Stimulated activated CD8-positive, alpha-beta memory T cell treated with anti-CD3 and anti-CD28 coated beads, Interleukin-7, amount 100 ng/mL, for 1 hour (primary cell): Measurements from ENCODE around the gene TNRC6B.
"Not testable (repeated sequence)": the region's sequence is repeated elsewhere in the genome, so short reads cannot be mapped to it uniquely, and the experiment has no call there.

Source experiments
- DNase-seq, 2 donors: peaks; one replicate each; pipeline ENCODE4 v3.0.0-alpha.2; 2020; ENCODE audit warnings: low read depth in 2 of 2

TNRC6B gene, protein sequence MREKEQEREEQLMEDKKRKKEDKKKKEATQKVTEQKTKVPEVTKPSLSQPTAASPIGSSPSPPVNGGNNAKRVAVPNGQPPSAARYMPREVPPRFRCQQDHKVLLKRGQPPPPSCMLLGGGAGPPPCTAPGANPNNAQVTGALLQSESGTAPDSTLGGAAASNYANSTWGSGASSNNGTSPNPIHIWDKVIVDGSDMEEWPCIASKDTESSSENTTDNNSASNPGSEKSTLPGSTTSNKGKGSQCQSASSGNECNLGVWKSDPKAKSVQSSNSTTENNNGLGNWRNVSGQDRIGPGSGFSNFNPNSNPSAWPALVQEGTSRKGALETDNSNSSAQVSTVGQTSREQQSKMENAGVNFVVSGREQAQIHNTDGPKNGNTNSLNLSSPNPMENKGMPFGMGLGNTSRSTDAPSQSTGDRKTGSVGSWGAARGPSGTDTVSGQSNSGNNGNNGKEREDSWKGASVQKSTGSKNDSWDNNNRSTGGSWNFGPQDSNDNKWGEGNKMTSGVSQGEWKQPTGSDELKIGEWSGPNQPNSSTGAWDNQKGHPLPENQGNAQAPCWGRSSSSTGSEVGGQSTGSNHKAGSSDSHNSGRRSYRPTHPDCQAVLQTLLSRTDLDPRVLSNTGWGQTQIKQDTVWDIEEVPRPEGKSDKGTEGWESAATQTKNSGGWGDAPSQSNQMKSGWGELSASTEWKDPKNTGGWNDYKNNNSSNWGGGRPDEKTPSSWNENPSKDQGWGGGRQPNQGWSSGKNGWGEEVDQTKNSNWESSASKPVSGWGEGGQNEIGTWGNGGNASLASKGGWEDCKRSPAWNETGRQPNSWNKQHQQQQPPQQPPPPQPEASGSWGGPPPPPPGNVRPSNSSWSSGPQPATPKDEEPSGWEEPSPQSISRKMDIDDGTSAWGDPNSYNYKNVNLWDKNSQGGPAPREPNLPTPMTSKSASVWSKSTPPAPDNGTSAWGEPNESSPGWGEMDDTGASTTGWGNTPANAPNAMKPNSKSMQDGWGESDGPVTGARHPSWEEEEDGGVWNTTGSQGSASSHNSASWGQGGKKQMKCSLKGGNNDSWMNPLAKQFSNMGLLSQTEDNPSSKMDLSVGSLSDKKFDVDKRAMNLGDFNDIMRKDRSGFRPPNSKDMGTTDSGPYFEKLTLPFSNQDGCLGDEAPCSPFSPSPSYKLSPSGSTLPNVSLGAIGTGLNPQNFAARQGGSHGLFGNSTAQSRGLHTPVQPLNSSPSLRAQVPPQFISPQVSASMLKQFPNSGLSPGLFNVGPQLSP (N-terminal part only)

DNA sequence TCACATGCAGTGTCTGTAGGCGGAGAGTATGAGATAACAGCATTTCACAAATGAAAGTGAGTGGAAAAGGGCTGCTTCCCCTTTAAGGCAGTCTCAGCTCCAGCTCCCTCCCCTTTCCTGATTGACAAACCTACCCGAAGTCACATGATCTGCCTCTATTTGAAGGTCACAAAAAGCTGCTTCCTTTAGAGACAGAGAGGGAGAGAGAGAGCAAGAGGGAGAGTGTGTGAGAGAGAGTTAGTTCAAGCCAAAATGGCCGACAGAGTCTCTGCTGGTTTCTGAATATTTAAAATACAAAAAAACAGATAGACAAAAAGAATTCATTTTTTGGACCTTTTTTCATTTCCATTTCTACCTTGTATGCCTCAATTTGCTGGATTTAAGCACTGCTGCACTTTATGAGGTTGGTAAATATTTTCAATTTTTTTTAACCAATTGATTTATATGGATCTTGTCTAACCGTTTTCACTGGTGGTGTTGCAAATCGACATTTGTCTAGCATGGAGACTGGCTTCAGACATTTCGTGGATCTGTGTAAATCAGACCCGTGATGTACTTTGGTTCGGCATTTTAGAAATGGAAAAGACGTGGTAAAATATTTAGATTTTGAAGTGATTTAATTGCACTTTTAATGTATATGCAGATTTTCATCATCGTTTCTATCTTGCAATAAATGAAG is at the start of gene TNRC6B:
TNRC6B (plus strand) TSS at position 188 of the 679 bp plus-strand sequence; CDS start at position 399, 211 bp downstream.
- DNase-seq: peak; percentile 33 to 43

DNA sequence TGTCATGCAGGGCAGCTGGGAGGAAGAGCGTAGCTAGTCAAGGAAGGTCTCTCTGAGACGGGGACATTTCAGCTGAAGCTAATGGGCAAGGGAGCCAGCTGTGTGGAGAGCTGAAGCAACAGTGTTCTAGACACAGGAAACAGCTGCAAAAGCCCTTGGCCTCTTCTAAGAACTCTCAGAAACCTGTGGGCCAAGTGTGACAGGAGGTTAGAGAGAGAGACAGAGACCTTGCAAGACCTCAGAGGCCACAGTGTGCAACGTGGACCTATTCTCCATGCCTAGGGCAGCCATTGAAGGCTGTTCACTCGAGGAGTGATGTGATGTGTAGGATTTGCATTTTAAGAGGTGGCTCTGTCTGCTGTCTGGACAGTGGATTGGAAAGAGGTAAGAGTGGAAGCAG is 48.7 kb upstream of the TNRC6B start:
- DNase-seq: no peak

DNA sequence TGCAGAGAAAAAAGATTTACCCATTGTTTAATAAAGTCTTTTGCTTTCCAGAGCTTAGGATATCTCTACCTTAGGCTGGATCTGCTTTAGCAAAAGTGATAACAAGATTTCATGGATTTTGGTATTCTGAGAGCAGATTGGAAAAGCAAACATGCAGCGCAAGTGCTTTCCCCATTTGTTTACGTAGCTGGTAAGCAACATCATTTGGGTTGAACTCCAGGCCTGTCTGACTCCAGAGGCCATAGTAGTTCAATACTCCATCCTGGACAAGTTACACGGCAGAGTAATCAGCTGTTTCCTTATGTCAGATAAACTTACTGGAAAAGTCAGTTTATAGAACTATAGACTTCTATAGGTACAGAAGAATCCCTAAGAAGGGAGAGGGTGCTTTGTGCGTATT is 40.6 kb upstream of the TNRC6B start:
- no peak for DNase-seq

DNA sequence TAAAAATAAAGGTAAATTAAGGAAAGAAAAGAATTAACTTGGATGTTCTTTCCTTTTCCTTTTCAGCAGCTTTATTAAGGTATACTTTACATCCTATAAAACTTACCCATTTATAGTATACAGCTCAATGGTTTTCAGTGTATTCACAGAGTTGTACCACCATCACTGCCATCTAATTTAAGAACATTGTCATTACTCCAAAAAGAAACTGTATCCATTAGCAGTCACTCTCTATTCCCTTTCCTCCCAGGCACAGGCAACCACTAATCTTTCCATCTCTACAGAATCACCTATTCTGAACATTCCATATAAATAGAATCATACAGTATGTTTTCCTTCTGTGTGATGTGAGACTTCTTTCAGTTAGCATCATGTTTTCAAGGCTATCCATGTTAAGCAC is 38.9 kb upstream of the TNRC6B start:
- no peak for DNase-seq

DNA sequence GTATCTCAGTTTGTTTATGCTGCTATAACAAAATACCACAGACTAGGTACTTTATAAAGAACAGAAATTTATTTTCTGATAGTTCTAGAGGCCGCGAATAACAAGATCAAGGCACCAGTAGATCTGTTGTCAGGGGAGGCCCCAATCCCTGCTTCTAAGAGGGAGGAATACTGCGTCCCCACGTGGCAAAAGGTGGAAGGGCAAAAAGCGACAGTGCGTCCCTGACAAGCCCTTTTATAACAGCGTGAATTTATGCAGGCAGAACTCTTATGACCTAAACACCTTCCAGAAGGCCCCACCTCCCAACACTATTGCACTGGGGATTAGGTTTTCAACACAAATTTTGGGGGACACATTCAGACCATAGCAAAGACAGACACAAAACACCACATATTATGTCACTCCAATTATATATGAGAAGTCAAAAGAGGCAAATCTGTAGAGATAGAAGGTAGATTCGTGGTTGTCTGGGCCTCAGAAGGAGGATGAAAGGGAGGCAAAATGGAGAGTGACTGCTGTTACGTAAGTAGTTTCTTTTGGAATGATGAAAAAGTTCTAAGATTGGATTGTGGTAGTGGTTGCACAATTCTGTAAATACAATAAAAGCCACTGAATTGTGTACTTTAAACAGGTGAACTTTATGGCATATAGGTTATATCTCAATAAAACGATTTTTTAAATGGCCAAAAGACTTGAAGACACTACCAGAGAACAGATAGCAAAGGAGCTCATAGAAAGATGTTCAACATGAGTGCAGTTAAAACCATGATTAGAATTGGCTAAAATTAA is 30.1 kb upstream of the TNRC6B start:
- DNase-seq: no peak

DNA sequence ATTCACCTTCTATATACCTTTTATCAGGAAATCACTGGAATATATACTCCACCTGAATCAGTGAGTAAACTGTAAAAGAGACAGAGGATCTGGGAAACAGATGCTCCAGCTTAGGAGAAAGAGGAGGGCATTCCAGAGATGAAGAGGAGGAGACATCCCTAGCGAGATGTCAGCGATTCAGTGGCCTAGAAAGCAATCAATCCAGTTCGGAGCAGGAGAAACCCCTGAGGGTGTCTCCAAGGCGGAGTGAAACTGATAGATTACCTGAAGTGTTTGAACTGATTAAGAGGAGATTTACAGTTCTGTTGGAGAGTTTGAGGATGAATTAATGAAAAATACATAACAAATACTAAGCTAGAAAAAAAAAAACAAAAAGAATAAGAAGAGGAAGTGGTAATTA is 24.5 kb upstream of the TNRC6B start:
- no peak for DNase-seq

DNA sequence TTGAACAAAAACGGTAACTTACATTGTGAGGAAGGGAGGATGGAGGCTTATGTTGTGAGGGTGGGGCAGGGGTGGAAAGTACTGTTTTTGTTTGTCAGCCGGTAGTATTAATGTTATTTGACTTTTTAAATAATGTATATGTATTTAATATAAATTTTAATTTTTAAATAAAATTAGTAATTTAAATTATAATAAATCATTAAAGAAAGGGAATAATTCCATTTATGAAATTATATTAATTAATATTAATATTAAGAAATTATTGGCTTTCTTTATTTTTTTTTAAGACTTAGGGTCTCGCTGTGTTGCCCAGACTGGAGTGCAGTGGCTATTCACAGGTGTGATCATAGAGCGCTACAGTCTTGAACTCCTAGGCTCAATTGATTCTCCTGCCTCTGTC is 24.0 kb upstream of the TNRC6B start:
- DNase-seq: no peak

DNA sequence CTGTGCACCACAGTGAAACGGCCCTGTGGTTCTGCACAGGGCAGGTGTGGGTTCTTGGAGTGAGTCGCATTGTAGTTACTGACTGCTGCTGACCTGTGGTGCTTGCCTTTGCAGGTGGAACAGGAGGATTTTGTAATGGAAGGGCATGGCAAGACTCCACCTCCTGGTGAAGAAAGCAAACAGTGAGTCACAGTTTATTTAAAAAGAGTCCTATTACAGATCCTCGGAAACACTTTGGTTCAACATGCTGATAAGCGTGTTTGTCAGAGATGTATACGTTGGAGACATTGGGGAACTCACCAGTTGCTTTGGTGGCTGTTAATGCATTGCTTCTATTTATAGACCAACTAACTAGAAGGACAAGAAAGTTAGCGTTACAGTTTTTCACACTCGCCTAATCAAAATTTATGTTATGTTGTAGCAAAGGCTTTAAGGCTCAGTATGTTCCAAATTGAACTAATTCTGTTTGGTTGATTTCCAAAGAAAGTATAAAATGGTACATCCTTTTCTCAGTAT is 21.7 kb upstream of the TNRC6B start:
- no peak for DNase-seq

DNA sequence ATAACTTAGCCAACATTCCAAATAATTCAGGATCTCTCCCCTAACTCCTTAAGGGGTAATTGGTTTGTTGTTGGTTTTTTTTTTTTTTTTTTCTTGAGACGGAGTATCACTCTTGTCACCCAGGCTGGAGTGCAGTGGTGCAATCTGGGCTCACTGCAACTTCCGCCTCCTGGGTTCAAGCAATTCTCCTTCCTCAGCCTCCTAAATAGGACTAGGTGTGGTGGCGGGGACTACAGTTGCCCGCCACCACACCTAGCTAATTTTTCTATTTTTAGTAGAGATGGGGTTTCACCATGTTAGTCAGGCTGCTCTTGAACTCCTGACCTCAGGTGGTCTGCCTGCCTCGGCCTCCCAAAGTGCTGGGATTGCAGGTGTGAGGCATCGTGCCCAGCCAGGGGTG is 21.0 kb upstream of the TNRC6B start:
- not testable (repeated sequence) for DNase-seq

DNA sequence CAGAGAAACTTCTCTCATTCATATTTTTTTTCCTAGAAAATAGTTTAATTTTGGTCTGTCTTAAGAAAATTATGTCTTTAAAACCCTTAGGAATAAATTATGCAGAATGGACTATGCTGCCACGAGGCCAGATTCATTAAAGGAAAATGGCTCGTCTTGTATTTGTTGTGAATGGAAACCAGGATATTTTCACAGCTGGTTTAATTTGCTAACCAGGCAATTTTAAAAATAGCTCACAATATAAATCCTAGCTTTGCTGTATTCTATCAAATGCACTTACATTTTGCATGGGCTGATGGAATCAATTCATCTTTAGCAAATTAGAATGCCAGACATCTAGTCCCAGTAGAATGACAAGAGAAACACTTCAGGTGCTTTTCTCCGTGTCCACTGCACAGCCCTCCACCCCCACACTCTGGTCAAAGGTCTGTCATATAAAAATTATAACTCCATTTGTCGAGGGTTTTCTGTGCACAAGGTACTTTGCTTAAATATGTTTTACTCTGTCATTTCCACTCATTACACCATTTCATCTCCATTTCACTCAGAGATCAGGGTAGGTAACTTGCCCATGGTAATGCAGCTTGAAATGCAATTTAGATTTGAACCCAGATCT is 20.3 kb upstream of the TNRC6B start:
- no peak for DNase-seq

DNA sequence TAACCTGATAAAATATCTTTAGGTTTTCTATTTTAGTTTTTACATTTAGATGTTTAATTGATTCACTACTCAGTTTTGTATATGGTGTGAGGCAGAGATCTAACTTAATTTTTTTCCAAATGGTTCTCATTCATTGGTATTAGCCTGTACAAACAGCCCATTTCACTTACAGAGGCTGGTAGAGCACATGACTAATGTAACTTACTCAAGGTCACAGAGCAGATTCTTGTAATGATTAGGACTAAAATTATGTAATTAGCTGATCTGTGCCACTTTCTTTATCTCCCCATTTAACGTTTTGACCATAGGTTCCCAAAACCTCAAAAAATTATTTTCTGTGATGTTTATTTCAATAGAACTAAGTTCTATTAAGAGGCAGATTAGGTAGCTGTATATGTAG is 16.5 kb upstream of the TNRC6B start:
- DNase-seq: no peak

DNA sequence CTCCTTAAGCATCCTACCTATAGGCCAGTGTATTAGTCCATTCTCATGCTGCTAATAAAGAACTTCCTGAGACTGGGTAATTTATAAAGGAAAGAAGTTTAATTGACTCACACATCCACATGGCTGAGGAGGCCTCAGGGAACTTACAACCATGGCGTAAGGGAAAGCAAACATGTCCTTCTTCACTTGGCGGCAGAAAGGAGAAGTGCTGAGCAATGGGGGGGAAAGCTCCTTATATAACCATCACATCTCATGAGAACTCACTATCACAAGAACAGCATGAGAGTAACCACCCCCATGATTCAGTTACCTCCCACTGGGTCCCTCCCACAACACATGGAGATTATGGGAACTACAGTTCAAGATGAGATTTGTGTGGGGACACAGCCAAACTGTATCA is 12.2 kb upstream of the TNRC6B start:
- DNase-seq: not testable (repeated sequence)

DNA sequence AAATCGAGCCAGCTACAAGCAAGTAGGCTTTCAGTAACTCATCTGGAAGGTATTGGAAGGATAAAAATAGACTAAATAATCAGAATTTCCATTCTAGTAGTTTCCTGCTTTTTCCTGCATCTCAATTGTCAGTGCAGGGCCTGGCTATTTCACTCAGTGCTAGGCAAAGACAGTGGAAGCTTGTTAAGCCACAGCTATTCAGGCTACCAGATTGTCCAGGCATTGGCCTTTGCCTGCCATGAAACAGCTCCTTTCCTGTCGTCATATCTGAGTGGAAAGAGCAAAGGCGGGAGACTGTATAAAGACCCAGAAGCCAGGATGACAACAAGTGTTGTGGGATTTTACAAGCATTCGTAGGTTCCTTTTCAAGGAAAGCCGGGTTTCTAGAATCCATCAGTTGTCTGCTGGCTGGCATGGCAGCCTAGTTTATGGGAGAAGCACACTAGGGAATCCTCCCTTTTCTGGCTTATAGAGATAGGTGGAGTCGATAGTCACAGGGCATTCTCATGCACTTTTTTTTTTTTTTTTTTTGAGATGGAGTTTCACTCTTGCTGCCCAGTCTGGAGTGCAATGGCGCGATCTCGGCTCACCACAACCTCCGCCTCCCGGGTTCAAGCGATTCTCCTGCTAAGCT is 2.0 kb upstream of the TNRC6B start:
- no peak for DNase-seq

DNA sequence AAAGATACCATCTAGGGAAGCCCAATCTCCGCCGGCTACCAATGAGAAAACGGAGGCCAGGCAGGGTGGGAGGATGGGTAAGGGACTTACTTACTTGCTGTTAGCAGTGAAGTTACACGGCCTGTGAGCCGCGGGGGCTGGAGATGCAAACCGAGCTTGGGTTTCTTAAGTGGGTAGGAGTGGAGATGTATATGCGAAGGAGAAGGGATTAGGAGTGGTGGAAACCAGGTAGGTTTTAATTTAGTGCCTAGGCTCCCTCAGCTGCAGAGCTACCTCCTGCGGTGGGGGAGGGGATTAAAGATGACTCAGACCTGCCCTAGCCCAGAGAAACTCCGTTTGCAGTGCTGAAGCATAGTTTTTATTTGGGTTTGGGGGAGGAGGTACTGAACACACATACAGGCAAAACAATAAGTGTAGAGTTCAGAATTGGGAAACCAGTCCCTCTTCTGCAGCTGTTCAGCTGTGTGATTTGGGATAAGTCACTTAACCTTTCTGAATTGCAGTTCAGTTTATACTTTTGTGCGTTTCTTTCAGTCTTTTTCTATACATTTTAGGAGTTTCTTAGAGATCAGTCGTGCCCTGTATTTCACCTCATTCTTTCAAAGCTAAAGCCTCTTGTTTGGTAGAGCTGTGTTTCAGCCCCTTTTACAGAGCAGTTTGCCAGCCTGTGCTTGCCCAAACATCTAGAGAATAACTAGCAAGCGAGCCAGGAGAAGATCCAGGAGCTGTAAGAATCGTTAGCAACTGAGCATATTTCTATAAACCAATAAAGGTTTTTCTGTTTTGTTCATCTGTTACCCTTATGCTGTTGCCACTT is 596 bp upstream of the TNRC6B start:
- DNase-seq: peak; percentile 30 to 37

DNA sequence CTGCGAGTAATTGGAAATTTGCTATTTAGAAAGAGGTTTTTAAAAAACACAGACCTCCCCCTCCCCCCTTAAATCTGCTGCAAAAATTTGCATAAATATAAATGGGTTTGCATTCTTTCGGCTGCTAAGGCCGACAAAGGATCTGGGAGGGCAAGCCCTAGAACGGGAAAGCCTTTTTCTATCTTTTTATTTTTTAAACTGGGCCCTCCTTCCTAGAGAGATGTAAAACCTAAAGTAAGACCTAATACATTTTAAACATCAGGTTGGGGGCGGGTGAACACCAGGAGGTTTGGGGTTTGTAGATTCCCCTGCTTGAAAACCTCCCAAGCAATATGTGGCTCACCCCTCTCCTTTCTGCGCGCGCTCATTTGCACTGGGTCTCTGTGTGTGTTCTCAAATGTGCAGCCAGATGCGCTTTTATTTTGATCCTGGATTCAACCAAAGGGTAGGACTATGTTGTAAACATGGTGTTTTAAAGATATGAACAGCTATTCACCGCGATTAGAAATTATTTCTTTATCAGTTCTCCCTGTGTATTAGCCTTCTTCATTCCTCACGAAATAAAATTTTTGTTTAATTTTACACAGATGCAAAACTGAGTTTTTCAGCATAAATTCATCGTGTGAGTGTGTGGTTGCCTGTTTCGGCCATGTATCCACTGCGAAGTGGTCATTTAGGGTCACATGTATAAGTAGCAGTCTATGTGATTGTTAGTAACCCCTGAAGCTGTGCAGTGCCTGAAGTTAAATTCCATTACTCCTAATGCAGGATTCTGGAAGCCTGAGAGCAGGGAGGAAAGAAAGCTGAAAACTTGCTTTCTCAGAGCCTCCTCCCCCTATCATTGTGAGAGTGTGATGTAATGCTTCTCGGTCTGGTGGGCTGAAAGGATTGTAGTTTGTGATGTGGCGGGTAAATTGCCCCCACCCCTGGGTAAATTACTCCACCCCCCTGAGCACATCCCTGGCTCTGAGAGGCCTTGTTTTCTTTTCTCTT is 988 bp downstream of the TNRC6B start:
- no peak for DNase-seq

DNA sequence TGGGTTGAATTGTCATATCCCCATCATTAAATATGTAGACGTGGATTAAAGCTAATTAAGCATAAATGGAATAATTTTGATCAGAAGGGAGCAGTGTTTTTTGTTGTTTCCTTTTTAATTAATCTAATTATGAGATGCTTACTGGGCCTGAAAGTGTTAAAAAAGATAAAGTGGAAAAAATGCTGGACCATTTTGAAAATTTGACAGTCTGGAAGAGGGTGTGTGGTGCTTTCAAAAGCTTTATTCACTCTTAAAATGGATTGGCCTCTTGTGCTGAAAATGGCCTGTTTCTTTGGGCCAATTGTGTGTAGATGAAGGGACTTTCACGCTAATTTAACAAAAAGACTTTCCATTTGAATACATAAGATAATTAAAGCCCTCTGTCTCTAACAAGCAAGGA is 1.8 kb downstream of the TNRC6B start:
- no peak for DNase-seq

DNA sequence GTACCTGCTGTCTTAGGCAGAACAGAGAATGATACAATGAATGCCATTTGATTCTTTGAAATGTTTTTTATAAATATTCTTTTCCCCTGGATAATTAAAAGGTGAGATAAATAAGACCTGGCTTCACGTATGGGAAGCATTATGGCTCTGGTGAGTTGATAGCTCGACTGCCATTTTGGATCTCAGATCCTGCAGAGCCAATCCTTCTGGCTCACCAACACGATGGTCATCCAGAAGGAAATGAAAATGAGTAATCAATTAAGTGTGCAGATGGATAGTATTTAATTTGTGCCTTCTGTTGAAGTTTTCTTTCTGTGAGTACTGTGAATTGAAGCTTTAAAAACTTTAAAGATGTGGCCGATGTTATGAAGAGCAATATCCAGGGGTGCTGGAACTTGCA is 2.7 kb downstream of the TNRC6B start:
- DNase-seq: no peak
